Measurements from ENCODE around the gene ARTN. TPM values are rescaled to one million over a fixed set of nuclear protein-coding genes. Genes with fewer than 3 reads are reported as not detected.

Gene ARTN
- total RNA-seq, 1 donor from 2014 or later, result not detected

DNA sequence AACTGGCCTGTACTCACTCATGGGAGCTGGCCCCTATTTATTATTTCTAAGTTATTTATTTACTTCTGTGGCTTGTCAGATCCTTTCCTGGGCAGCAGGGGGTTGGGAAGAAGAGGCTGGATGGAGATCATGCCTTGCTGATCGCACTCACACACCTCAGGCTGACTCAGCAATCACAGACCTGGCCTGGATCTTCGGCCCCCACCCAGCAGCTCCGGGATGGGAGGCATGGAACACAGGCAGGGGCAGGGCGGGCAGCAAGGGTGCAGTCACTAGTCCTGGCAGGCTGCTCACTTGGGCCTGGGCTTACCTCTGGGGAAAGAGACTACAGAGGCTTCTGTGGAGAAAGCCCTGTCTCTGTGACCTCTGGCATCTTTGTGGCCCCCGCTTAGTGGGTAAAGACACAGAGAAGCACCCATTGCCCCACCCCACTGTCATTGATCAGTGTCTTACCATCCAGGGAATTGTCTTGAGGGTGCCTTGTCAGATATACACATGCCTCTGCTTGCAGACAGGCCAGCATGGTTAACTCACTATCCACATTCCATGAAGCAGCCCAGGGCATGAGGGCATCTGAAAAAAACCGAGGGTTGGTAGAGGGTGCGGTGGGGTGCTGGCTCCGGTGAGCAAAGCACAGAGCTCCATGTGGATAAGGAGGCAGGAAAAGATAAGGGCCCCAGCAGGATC is 3.7 kb downstream of the ARTN start:
- Histone ChIP-seq H3K4me1 (peaks cover 8 to 19% of the 10 kb centered on the region in 2 donors), H3K9me3 (no peaks in the 10 kb centered on the region), H3K4me3 (no peak overlapping the region), H3K27ac (no peak overlapping the region), H3K36me3 (no peaks in the 10 kb centered on the region), H3K27me3 (peaks cover 7% of the 10 kb centered on the region)
- TF ChIP-seq, protein P1, sequence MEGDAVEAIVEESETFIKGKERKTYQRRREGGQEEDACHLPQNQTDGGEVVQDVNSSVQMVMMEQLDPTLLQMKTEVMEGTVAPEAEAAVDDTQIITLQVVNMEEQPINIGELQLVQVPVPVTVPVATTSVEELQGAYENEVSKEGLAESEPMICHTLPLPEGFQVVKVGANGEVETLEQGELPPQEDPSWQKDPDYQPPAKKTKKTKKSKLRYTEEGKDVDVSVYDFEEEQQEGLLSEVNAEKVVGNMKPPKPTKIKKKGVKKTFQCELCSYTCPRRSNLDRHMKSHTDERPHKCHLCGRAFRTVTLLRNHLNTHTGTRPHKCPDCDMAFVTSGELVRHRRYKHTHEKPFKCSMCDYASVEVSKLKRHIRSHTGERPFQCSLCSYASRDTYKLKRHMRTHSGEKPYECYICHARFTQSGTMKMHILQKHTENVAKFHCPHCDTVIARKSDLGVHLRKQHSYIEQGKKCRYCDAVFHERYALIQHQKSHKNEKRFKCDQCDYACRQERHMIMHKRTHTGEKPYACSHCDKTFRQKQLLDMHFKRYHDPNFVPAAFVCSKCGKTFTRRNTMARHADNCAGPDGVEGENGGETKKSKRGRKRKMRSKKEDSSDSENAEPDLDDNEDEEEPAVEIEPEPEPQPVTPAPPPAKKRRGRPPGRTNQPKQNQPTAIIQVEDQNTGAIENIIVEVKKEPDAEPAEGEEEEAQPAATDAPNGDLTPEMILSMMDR (IDR thresholded peaks at IDR 0.05), result no peak
- no peak for DNase-seq (ENCODE audit: low spot score in 2 of 2)
- intact Hi-C loops (cut with DNase I), result no loop called here

- DNase-seq (ENCODE audit: low spot score in 2 of 2), result no peak
- intact Hi-C loops (cut with DNase I), result no loop called here
- Histone ChIP-seq H3K36me3 (no peaks in the 10 kb centered on the region), H3K27me3 (peaks cover 7% of the 10 kb centered on the region), H3K27ac (no peak overlapping the region), H3K9me3 (no peaks in the 10 kb centered on the region), H3K4me1 (peaks cover 6 to 14% of the 10 kb centered on the region in 2 donors), H3K4me3 (no peak overlapping the region)
- TF ChIP-seq, protein P1 (IDR thresholded peaks at IDR 0.05), result no peak
These were observed 4.8 kb downstream of the ARTN start for GRCh38 chr1:43938383-43938782.

- TF ChIP-seq, protein P1 (IDR thresholded peaks at IDR 0.05), result no peak
- peaks cover 0 to 7% of the 10 kb centered on the region in 2 donors for H3K4me1 ChIP-seq
- no peak overlapping the region for H3K4me3 ChIP-seq
- H3K36me3 ChIP-seq, result no peaks in the 10 kb centered on the region
- no peak for DNase-seq (ENCODE audit: low spot score in 2 of 2)
- H3K27me3 ChIP-seq, result peaks cover 1% of the 10 kb centered on the region
- intact Hi-C loops (cut with DNase I), result no loop called here
- no peak overlapping the region for H3K27ac ChIP-seq
- H3K9me3 ChIP-seq, result no peaks in the 10 kb centered on the region
These were observed 5.4 kb downstream of the ARTN start for GRCh38 chr1:43938892-43939587.

DNA sequence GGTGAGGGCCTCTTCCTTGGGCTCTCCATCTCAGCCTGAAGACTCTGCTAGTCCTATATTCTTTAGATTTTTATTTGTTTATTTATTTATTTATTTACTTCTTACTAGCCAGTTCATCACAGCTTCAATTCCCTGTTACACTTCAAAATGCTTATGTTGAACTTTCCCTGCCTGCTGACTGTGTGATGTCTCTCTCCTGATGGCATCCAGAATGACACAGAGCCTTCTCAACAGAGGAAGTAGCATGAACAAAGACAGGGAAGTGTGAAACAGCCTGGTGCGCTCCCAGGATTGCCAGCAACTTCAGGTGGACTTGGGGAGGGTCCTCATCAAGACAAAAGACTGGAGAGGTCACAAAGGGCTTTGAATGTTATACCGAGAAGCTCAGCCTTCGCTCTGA is 8.8 kb downstream of the ARTN start:
- Histone ChIP-seq H3K27me3 (no peaks in the 10 kb centered on the region), H3K27ac (no peak overlapping the region), H3K9me3 (no peaks in the 10 kb centered on the region), H3K4me3 (no peak overlapping the region), H3K36me3 (no peaks in the 10 kb centered on the region), H3K4me1 (peaks cover 2 to 14% of the 10 kb centered on the region in 2 donors)
- TF ChIP-seq, protein P1 (IDR thresholded peaks at IDR 0.05), result no peak
- DNase-seq (ENCODE audit: low spot score in 2 of 2), result no peak
- intact Hi-C loops (cut with DNase I), result no loop called here

- Histone ChIP-seq H3K27ac (peak overlapping the region in 1 of 2 donors; percentile 3), H3K9me3 (no peaks in the 10 kb centered on the region), H3K4me1 (peaks cover 13 to 26% of the 10 kb centered on the region in 2 donors), H3K36me3 (peaks cover 0 to 2% of the 10 kb centered on the region in 2 donors), H3K4me3 (no peak overlapping the region), H3K27me3 (no peaks in the 10 kb centered on the region)
- DNase-seq (ENCODE audit: low spot score in 2 of 2), result no peak
- TF ChIP-seq, protein P1 (IDR thresholded peaks at IDR 0.05), result no peak
- intact Hi-C loops (cut with DNase I), result loop anchor here (5.0 kb wide), 1 partner anchor 47 kb away; the partner anchor contains the start of gene CCDC24
These were observed 11.3 kb downstream of the ARTN start for GRCh38 chr1:43944860-43945259.

Measured in ascending aorta (tissue), 2 donors.